NCI-H774 (cell line): ENCODE results near the gene FLCN.
"Not testable (repeated sequence)": the region's sequence is repeated elsewhere in the genome, so short reads cannot be mapped to it uniquely, and the experiment has no call there.

ENCODE experiments used
- DNase-seq: peaks from one replicate; lab custom pipeline; 2025; lab: John Stamatoyannopoulos, UW

The FLCN gene

GRCh38 chr17:17237026-17237799, at the start of gene FLCN:
FLCN (minus strand) TSS chr17:17237168; CDS start chr17:17228137, 9,031 bp downstream.
- DNase-seq = peak; percentile 48

DNA sequence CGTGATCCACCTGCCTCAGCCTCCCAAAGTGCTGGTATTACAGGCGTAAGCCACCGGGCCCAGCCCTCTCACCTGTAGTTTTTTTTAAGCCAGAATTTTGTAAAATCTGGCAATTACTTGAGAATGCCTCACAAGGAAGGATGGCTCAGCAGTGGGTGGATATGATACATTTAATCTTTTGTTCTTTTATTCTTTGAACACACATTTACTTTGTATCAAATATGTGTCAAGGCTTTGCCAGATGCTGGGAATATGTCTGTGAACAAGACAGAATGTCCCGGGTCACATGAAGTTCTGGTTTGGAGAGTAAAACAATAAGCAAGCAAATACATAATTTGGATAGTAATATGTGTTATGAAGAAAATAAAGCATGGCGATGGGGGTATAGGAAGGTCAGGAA, 49.0 kb upstream of the FLCN start:
- no peak for DNase-seq

DNA sequence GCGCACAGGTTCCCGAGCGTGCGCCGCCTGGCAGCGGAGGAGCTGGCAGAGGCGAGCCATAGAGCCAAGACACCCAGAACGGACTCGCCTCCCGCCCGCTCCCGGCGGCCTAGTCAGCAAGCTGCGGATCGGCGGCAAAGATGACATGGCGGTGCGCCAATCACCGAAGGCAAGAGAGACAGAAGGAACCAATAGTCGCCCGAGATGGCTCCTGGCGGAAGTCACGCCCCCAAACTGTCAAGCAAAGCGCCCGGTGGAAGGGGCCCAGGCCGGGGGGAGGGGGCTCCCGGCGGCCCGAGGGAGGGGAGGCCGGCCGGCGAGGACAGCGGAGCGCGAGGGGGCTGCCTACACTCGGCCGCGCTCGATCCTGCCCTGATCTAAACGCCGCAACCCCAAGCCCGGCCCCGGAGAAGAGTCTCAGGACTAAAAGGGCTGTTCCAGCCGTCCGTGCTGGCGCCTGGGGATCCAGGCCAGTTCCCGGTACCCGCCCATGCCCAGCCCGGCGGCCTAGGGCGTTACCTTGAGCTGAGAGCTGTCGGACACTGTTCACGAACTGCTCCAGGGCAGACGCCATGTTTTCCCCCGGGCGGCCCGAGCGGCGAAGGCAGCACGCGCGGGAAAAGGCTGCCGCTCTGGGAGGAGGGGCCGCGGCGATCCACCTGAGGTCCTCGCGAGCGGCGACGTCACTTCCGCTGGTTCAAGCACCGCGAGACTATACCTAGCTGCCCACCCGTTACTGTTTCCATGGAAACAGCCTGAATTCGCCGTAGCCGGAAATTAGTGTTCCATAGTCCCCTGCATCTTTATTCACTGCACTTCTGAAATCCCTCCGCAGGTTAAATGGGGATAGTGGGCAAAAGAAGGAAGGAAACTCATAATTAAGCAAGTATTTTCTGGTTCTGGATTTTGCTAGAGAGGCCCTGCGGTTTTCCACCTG, 43.9 kb upstream of the FLCN start, which contains the start of gene COPS3:
TSS of gene COPS3 (minus strand) at position 634 of the 937 bp plus-strand sequence. CDS start at position 574, 60 bp downstream.
- peak; percentile 88 for DNase-seq

DNA sequence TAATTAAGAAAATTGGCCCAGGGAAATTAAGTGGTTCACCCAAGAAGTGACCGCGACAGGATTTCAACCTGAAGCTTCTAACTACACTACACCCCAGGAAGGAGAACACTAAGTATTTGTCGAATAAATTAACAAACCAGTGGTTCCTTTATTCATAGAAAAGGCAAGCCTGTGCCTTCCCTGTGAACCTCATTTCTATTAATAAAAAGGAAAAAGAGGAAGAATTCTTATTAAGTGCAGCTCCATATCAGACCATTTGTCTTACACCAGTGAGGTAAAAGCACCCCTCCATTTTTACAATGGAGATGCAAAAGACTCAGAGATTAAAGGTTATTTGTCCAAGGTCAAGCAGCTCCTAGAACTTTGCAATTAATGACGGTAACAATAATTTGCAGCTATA, 42.3 kb upstream of the FLCN start:
- DNase-seq = no peak

- DNase-seq = not testable (repeated sequence)
These were observed 40.5 kb upstream of the FLCN start for GRCh38 chr17:17277431-17277830.

GRCh38 chr17:17275971-17276370, 39.0 kb upstream of the FLCN start:
- DNase-seq = no peak

- no peak for DNase-seq
These were observed 33.2 kb upstream of the FLCN start for GRCh38 chr17:17269926-17270773.

- no peak for DNase-seq
These were observed 27.5 kb upstream of the FLCN start for GRCh38 chr17:17264430-17264829.

DNA sequence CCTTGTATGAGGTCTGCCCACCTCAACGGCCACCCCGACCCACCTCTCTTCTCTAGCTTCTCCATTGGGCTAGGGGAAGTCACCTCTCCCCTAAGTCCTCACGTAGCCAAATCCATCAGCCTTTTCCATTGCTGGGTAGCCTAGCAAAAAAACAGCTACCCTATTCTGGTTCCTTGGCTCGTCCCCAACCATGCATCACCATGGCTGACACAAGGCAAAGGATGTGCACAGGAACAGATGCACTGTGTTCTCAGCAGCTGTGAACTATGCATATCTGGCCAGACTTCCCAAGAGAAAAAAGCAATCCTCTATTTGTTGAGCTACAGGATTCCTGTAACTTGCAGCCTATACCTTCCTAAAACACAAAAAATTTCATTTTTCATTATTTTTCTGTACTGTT, 22.0 kb upstream of the FLCN start:
- DNase-seq = no peak

- no peak for DNase-seq
These were observed 21.0 kb upstream of the FLCN start for GRCh38 chr17:17258011-17258410.

DNA sequence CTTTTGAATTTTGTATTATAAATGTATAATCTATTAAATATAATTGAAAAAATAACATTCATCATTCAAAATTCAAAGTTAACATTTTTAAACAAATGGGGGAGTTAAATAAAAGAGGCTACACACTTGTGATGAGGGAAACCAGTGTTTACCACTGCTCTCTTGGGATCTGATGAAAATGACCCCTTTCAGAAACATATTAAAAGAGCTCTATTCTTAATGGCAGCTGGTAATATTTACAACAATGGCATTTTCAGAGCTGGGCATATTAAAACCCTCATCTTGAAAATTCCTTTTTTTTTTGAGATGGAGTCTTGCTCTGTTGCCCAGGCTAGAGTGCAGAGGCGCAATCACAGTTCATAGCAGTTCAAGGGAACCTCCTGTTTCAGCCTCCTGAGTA, 19.3 kb upstream of the FLCN start:
- DNase-seq = no peak

- not testable (repeated sequence) for DNase-seq
These were observed 18.7 kb upstream of the FLCN start for GRCh38 chr17:17255689-17256088.

DNA sequence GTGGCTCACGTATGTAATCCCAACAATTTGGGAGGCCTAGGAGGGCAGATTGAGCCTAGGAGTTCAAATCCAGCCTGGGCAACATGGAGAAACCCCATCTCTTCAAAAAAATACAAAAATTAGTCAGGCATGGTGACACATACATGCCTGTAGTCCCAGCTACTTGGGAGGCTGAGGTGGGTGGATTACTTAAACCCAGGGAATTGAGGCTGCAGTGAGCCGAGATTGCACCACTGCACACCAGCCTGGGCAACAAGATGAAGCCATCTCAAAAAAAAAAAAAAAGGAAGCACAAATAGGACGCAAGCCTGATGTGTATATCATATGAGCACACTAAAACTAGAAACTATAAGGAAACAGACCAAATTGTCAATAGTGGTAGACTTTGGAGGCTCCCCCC, 17.1 kb upstream of the FLCN start:
- no peak for DNase-seq

DNA sequence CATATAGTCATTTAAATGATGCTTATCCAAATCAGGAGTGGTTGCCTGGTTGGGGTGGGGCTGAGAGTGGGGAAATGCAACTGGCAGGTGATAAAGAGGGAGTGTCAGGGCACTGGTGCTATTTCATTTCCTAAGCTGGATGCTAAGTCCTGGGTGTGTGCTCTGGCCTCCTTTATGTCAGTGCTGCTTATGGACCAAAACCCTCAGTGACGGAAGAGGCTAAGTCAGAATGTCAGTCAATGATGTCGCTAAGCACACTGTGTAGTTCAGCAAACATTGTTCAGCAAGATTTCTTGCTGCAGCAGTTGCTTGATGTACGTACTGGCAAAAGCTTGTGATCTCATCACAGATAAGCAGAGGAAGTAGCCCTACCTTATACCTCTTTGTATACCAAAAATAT, 16.4 kb upstream of the FLCN start:
- no peak for DNase-seq

DNA sequence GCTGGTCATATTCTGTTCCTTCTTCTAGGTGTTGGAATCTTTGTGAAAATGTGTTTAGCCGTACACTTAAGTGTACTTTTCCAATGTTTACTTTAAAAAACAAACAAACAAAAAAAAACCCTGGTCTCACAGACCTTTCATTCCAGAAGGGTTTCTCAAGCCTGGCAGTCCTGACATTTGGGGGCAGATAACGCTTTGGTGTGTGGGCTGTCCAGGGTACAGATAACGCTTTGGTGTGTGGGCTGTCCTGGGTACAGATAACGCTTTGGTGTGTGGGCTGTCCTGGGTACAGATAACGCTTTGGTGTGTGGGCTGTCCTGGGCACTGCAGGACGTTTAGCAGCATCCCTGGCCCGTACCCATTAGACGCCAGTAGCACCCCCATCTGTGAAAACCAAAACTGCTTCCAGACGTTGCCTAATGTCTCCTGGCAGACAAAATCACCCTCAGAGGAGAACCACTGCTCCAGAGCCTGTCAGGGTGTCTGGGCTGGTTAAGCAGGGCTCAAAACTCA, 15.2 kb upstream of the FLCN start:
- DNase-seq = no peak

DNA sequence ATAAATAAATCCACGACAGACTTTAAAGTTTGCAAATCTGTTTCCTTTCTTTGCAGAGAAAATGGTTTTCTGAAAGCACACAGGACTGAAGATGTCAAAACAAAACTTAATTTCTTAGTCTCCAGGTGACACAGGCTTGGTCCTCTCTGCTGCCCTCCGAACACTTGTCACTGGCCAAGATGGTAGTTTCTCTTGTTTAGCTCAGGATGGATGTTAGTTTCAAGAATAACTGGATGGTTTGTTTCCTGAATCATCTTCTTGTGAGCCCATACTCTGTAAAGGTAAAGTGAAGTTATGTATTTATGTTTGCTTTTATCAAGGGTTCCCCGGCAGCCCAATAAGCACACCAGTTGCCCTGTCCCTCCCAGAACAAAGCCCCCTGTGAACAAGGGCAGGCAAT, 9.9 kb upstream of the FLCN start:
- no peak for DNase-seq

DNA sequence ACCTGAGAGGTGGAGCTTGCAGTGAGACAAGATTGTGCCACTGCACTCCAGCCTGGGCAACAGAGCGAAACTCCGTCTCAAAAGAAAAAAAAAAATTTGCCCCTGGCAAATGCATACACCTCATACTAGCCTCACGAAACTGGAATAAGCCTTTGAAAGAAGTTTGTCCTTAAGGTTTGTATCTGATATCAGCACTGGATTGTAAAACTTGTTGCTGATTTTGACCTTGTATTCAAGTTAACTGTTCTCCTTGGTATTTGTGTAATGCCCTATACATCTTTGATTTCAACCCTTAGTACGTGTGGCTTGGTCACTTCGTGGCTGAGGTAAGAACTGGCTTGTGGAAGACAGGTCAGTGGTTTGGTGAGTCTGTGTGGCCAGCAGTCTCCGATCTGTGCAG, 6.2 kb upstream of the FLCN start:
- no peak for DNase-seq

GRCh38 chr17:17242246-17242645, 5.3 kb upstream of the FLCN start:
- DNase-seq = no peak

GRCh38 chr17:17241656-17242055, 4.7 kb upstream of the FLCN start:
- no peak for DNase-seq

DNA sequence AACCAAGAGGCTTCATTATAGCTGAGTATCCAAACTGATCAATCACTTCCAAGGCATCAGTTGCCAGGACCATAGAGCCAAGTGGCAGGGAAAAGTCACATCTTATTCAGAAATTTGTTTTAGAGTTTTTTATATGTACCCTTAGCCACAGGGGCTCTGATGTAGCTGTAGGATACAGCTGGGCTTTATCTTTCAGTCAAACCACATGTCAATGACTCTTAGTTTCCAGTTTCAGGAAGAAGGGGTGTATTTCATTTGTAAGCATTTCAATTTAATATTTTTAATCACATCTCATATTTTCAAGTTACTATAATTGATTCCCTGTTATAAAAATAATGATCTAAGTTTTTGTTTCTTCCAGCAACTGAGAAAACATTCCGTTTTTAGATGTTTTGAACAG, 2.9 kb upstream of the FLCN start:
- DNase-seq = no peak

DNA sequence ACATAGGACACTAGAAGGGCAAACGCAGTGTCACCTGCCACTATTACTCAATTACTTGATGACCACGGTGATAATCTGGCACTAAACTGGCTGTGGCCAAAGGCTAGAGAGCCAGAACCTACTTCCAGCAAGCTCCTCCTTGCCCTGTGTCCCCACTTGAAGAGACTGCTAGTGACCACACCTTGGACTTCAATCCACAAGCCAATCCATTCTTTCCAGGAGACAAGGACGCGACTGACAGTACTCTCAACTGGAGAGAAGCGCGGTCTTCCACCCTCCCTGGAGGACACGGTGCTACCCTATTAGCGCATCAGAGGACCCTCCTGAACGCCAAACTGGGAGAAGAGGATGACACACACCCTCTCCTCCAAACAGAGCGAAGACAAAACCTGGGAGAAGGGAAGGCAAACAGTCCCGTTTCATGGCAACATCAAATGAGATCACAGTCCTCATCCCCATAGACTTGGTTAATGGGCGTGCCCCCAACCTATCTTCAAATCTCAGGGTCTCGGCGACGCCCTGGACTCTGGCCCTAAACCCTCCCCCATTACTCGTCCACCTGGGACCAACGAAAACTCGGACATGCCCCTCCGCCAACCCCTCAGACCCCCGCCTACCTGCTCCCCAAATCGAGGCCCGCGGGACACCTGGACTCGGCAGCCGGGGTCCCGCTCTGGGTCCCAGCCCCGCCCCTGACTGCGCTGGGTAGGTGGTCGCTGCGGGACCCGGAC, 508 bp downstream of the FLCN start:
- no peak for DNase-seq
